Mesothelial cell of epicardium (in vitro differentiated cells): ENCODE measurements around the gene ALKBH4. TPM values are rescaled to one million over a fixed set of nuclear protein-coding genes. Genes with fewer than 3 reads are reported as not detected.

Source experiments
- DNase-seq, 2 experiments: peaks; one replicate each; pipeline ENCODE4 v3.0.0; 2021; ENCODE audit warnings: low spot score in 2 of 2; ENCODE audit not compliant: unreplicated experiment in 2 of 2
- H3K27ac Mint-ChIP-seq: 2 replicates; pipeline ENCODE4 v1.8.0; 2021; ENCODE audit warnings: mixed read lengths
- H3K27me3 Mint-ChIP-seq: 2 replicates; pipeline ENCODE4 v1.8.0; 2021; ENCODE audit warnings: low read depth, mixed read lengths
- H3K36me3 Mint-ChIP-seq: 2 replicates; pipeline ENCODE4 v1.8.0; 2021; ENCODE audit warnings: mixed read lengths
- H3K4me1 Mint-ChIP-seq: 2 replicates; pipeline ENCODE4 v1.8.0; 2021; ENCODE audit warnings: mixed read lengths
- H3K4me3 Mint-ChIP-seq: 2 replicates; pipeline ENCODE4 v1.8.0; 2021; ENCODE audit warnings: mild to moderate bottlenecking, moderate library complexity, mixed read lengths
- H3K9me3 Mint-ChIP-seq: 2 replicates; pipeline ENCODE4 v1.8.0; 2021; ENCODE audit warnings: mixed read lengths
- total RNA-seq: library from RNA; stranded (reverse); gene quantifications from 3 replicates; pipeline ENCODE4 v1.2.1, GENCODE V29; 2021
- TF ChIP-seq, protein P1 (sequence below): fragments of 200-600 bp; sonication (generic); IDR thresholded peaks from one replicate; pipeline ENCODE4 v1.5.0; 2021; ENCODE audit warnings: antibody characterized with exemption; ENCODE audit not compliant: unreplicated experiment

ALKBH4 gene
- total RNA-seq, 1 donor from 2014 or later, result 14.9 TPM

DNA sequence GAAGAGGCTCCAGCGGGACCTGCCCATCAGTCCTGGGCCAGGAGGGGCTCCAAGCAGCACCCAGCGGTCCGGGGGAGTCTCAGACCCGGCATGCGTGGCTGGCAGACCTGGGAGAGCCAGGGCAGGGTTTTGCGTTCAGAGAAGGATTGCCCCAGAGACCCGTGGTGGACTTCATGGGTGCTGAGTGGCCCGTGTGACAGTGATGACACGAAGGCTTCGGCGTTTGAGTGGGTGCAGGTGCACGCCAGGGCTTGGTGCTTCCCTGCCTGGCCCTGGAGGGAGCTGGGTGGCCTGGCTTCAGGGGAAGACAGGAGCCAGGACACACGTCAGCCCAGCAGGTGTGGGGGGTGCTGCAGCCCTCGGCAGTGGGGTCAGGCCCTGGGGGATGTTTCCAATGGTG is 17.4 kb downstream of the ALKBH4 start:
- no peaks in the 10 kb centered on the region for H3K4me1 Mint-ChIP-seq
- TF ChIP-seq, protein P1, sequence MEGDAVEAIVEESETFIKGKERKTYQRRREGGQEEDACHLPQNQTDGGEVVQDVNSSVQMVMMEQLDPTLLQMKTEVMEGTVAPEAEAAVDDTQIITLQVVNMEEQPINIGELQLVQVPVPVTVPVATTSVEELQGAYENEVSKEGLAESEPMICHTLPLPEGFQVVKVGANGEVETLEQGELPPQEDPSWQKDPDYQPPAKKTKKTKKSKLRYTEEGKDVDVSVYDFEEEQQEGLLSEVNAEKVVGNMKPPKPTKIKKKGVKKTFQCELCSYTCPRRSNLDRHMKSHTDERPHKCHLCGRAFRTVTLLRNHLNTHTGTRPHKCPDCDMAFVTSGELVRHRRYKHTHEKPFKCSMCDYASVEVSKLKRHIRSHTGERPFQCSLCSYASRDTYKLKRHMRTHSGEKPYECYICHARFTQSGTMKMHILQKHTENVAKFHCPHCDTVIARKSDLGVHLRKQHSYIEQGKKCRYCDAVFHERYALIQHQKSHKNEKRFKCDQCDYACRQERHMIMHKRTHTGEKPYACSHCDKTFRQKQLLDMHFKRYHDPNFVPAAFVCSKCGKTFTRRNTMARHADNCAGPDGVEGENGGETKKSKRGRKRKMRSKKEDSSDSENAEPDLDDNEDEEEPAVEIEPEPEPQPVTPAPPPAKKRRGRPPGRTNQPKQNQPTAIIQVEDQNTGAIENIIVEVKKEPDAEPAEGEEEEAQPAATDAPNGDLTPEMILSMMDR, result no peak
- H3K4me3 Mint-ChIP-seq, result no peak overlapping the region
- no peak overlapping the region for H3K27ac Mint-ChIP-seq
- DNase-seq, result no peak
- peaks cover 9% of the 10 kb centered on the region for H3K36me3 Mint-ChIP-seq
- H3K9me3 Mint-ChIP-seq, result no peaks in the 10 kb centered on the region
- H3K27me3 Mint-ChIP-seq, result no peaks in the 10 kb centered on the region

DNA sequence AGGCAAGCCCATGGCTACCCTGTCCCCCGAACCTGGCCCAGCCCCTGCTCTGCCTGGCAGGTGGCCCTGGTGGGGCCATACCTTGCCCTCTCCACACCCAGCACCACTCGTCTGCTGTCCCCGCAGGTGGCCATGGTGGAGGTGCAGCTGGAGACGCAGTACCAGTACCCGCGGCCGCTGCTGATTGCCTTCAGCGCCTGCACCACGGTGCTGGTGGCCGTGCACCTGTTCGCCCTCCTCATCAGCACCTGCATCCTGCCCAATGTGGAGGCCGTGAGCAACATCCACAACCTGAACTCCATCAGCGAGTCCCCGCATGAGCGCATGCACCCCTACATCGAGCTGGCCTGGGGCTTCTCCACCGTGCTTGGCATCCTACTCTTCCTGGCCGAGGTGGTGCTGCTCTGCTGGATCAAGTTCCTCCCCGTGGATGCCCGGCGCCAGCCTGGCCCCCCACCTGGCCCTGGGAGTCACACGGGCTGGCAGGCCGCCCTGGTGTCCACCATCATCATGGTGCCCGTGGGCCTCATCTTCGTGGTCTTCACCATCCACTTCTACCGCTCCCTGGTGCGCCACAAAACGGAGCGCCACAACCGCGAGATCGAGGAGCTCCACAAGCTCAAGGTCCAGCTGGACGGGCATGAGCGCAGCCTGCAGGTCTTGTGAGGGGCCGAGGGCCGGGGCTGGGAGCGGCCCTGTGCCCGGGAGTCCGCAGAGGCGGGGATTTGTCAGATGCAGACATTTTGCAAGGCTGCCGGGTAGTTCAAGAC is 18.1 kb downstream of the ALKBH4 start:
- no peak overlapping the region for H3K27ac Mint-ChIP-seq
- DNase-seq, result no peak
- no peaks in the 10 kb centered on the region for H3K27me3 Mint-ChIP-seq
- TF ChIP-seq, protein P1, result no peak
- no peaks in the 10 kb centered on the region for H3K4me1 Mint-ChIP-seq
- no peak overlapping the region for H3K4me3 Mint-ChIP-seq
- H3K9me3 Mint-ChIP-seq, result no peaks in the 10 kb centered on the region
- peaks cover 13% of the 10 kb centered on the region for H3K36me3 Mint-ChIP-seq

DNA sequence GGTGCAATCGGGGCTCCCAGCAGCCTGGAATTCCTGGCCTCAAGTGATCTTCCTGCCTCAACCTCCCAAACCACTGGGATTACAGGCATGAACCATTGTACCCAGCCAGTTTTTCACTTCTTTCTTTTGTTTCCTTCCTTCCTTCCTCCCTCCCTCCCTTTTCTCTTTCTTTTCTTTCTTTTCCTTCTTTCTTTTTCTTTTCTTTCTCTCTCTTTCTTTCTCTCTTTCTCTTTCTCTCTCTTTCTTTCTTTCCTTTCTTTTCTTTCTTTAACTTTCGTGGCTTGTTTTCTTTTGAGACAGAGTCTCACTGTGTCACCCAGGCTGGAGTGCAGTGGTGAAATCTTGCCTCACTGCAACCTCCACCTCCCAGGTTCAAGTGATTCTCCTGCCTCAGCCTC is 19.0 kb downstream of the ALKBH4 start:
- Mint-ChIP-seq H3K27me3 (no peaks in the 10 kb centered on the region), H3K27ac (no peak overlapping the region), H3K9me3 (no peaks in the 10 kb centered on the region), H3K36me3 (peaks cover 14% of the 10 kb centered on the region), H3K4me1 (no peaks in the 10 kb centered on the region), H3K4me3 (no peak overlapping the region)
- no peak for DNase-seq
- TF ChIP-seq, protein P1, result no peak

DNA sequence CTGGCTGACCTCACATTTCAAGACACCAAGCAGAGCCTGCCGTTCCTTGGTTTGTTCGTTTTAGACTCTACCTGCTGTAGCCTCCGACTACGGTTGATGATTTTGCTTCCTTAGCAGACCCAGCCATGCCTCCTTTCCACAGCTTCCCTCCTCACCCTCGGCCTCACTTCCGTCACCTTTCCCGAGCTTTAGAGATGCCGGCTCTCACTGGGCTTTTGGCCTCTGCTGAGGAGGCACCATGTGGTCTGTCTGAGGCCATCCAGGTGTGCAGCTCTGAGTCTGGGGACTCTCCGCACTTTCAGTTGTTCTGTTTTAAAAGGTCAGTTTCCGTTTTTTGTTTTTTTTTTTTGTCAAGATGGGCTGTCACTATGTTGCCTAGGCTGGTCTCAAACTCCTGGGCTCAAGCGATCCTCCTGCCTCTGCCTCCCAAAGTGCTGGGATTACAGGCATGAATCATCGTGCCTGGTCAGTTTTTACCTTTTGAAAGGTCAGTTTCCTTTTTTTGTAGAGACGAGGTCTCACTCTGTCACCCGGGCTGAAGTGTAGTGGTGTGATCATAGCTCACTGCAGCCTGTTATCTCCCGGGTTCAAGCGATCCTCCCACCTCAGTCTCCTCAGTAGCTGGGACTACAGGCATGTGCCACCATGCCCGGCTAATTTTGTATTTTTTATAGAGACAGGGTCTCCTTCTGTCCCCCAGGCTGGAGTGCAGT is 19.5 kb downstream of the ALKBH4 start:
- Mint-ChIP-seq H3K27ac (no peak overlapping the region), H3K4me1 (no peaks in the 10 kb centered on the region), H3K27me3 (no peaks in the 10 kb centered on the region), H3K9me3 (no peaks in the 10 kb centered on the region), H3K36me3 (peaks cover 14% of the 10 kb centered on the region), H3K4me3 (no peak overlapping the region)
- no peak for DNase-seq
- TF ChIP-seq, protein P1, result no peak

DNA sequence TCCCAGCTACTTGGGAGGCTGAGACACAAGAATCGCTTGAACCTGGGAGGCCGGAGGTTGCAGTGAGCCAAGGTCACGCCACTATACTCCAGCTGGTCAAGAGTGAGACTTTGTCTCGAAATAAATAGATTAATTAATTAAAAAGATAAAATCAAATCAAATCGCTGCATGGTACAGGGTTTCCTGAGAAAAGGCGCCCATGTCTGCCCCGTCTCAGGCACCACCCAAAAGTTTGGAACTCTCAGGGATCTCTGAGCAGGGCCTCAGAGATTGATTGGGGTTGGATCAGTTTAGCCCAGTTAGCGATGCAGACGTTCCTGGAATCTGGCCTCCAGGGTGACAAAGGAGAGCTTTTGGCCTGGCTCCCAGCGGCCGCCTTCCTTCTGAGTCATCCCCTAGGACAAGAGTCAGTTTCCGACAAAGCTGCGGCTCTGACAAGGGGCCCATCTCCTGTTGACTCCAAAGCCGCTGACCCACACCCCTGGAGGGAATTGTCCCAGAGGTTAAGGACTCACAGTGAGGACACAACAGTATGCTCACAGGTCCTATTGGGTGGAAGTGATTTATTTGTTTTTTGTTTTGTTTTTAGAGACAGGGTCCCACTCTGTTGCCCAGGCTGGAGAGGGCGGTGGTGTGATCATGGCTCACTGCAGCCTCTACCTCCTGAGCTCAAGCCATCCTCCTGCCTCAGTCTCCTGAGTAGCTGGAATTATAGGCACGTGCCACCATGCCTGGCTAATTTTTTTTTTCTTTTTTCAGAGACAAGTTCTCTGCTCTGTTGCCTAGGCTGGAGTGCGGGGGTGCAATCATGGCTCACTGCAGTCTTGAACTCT is 24.5 kb downstream of the ALKBH4 start:
- no peak for DNase-seq
- no peak overlapping the region for H3K27ac Mint-ChIP-seq
- no peaks in the 10 kb centered on the region for H3K27me3 Mint-ChIP-seq

More for the DNA sequence above, 24.5 kb downstream of the ALKBH4 start:
- TF ChIP-seq, protein P1, result no peak
- peaks cover 11% of the 10 kb centered on the region for H3K36me3 Mint-ChIP-seq
- H3K4me3 Mint-ChIP-seq, result no peak overlapping the region
- H3K4me1 Mint-ChIP-seq, result no peaks in the 10 kb centered on the region
- H3K9me3 Mint-ChIP-seq, result no peaks in the 10 kb centered on the region
